ENCODE measurements around the gene TMEM109.

TMEM109 gene

GRCh38 chr11:60906132-60906972 is 7.6 kb upstream of the TMEM109 start, which contains the start of gene PRPF19 (continued):
- no peak for TF ChIP-seq ZNF148 (tag by site-specific recombination; IDR thresholded peaks at IDR 0.05; ENCODE audit: borderline replicate concordance)
- no peak for TF ChIP-seq ZNF548 (tag by site-specific recombination; IDR thresholded peaks at IDR 0.05)
- no peak for TF ChIP-seq ZNF155 (tag by site-specific recombination; IDR thresholded peaks at IDR 0.05)
- no peak for TF ChIP-seq GLIS1 (tag by site-specific recombination; IDR thresholded peaks at IDR 0.05)
- TF ChIP-seq ZNF280C (tag by site-specific recombination; IDR thresholded peaks at IDR 0.05), result no peak
- TF ChIP-seq PRDM1 (tag by site-specific recombination; IDR thresholded peaks at IDR 0.05), result no peak
- no peak for TF ChIP-seq SP7 (tag by site-specific recombination; IDR thresholded peaks at IDR 0.05)
- no peak for TF ChIP-seq ZNF174 (tag by site-specific recombination; IDR thresholded peaks at IDR 0.05)
- no peak for TF ChIP-seq PRDM4 (tag by site-specific recombination; IDR thresholded peaks at IDR 0.05)
- TF ChIP-seq ZNF530 (tag by site-specific recombination; IDR thresholded peaks at IDR 0.05; ENCODE audit: low read depth), result no peak
- TF ChIP-seq ZBTB48 (tag by site-specific recombination; IDR thresholded peaks at IDR 0.05), result 0 out of 2 replicates have a peak, but pooled peaks have one; percentile 14
- TF ChIP-seq ZNF404 (tag by site-specific recombination; IDR thresholded peaks at IDR 0.05), result no peak
- TF ChIP-seq ZNF558 (tag by site-specific recombination; IDR thresholded peaks at IDR 0.05), result no peak
- TF ChIP-seq ELK4 (IDR thresholded peaks at IDR 0.05; ENCODE audit: borderline replicate concordance, low read depth, low read length), result no peak
- TF ChIP-seq MEIS1 (CRISPR knock-in tag; IDR thresholded peaks at IDR 0.05; ENCODE audit: borderline replicate concordance), result no peak
- TF ChIP-seq ZNF239 (tag by site-specific recombination; IDR thresholded peaks at IDR 0.05), result no peak
- TF ChIP-seq SCRT2 (tag by site-specific recombination; IDR thresholded peaks at IDR 0.05), result no peak; the same call in 1 of the 2 replicates
- no peak for TF ChIP-seq ZNF112 (tag by site-specific recombination; IDR thresholded peaks at IDR 0.05)
- TF ChIP-seq PRDM2 (tag by site-specific recombination; IDR thresholded peaks at IDR 0.05; ENCODE audit: borderline replicate concordance), result no peak
- no peak for TF ChIP-seq ZNF623 (tag by site-specific recombination; IDR thresholded peaks at IDR 0.05)
- no peak for TF ChIP-seq KLF16 (tag by site-specific recombination; IDR thresholded peaks at IDR 0.05)
- no peak for TF ChIP-seq YY2 (tag by site-specific recombination; IDR thresholded peaks at IDR 0.05)
- TF ChIP-seq WT1 (tag by site-specific recombination; IDR thresholded peaks at IDR 0.05), result no peak
- TF ChIP-seq ZNF335 (tag by site-specific recombination; conservative IDR thresholded peaks at IDR 0.05), result peak; percentile 74
- TF ChIP-seq ZNF202 (tag by site-specific recombination; IDR thresholded peaks at IDR 0.05; ENCODE audit: borderline replicate concordance), result no peak

Measured in HEK293 (cell line).